Lower leg skin (tissue), 4 donors: ENCODE results near the gene SLC9A9. TPM values are rescaled to one million over a fixed set of nuclear protein-coding genes. Genes with fewer than 3 reads are reported as not detected.
"Not testable (repeated sequence)": the region's sequence is repeated elsewhere in the genome, so short reads cannot be mapped to it uniquely, and the experiment has no call there.

Experiments
- DNase-seq, 2 donors: peaks; one replicate each; pipeline ENCODE4 v3.0.0-alpha.2; 2019; ENCODE audit warnings: low spot score in 2 of 2
- H3K4me3 ChIP-seq: fragments of 200-600 bp; sonication (generic); 2 replicates; pipeline ENCODE4 v1.5.1; 2017; ENCODE audit warnings: mild to moderate bottlenecking, low read depth; ENCODE audit not compliant: poor library complexity, severe bottlenecking
- POLR2A ChIP-seq, 2 donors: fragments of 450-650 bp; IDR thresholded peaks; one replicate each; pipeline ENCODE4 v1.6.1; 2016 to 2017; ENCODE audit warnings: antibody characterized with exemption in 2 of 2, mild to moderate bottlenecking in 1 of 2, moderate library complexity in 1 of 2
- WGBS, 2 donors: methylation state at CpG; one replicate each; pipeline ENCODE4 v1.1.5; 2018; 5-methylcytosine and 5-hydroxymethylcytosine counted together
- intact Hi-C: fragments of 100-400 bp; cut with DNase I; formaldehyde crosslinking; loops from one replicate; pipeline ENCODE4 v1.15.0; 2023; ENCODE audit warnings: low total_unique reads
- total RNA-seq, 4 donors: library from RNA; depleted of rRNA; stranded (reverse); fragments of >200 nt; gene quantifications; one replicate each; pipeline ENCODE4 v1.1.0, GENCODE V29; 2016
- TF ChIP-seq, protein P1 (sequence below), 3 donors: fragments of 450-650 bp; IDR thresholded peaks; one replicate each; pipeline ENCODE4 v1.5.1; 2016; ENCODE audit warnings: antibody characterized with exemption in 3 of 3, mild to moderate bottlenecking in 3 of 3, moderate library complexity in 2 of 3

Gene SLC9A9
- total RNA-seq, 4 donors from 2014 or later = 14.6 to 40.8 (median 23.7) TPM

DNA sequence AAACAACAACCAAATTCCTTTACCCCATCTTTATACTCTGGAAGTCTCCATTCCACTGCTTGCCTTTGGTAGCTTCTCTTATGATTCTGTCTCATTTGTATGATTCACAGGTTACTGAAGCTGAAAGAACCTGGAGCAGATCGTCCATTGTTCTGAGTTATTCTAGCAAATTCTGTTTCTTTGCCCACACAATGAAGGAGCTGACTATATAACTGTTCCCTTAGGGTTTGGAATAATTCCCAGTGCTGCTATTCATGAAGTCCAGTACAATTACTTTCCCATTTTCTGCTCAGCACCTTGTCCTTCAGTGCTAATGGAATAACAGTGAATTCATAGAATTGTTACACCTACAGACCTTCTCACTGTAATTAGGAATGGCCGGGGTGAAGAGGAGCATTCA, 560.9 kb downstream of the SLC9A9 start:
- WGBS, 2 donors = 80 to 81% methylated on average over 2 of the region's 2 CpGs

DNA sequence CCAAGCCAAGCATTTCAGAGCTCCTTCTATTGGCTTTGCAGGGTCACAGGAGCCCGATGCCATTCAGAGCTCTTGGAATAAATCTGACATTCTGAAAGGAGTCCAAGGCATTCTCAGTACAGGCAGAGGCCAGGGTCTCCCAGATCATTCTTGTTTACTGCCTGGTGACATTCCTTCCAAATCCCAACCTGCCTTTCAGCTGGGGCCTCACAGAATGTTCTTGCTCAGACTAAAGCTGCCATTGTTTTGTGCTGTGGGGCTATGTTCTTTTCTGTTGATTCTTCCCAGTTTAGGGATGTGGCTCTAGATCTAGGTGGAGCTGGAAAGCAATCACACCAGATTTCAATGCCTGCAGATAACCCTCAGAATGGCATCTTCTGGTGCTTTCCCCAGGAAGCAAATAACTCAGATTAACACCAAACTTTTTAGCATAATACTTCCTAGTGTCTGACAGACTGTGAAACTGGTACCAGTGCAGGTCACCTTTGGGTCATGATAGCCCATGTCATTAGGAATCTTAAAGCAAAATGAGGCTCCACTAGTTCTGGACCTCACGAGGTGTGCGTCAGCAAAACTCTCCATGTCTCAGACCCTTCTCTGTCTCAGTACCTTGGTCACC, 561.8 kb downstream of the SLC9A9 start:
- H3K4me3 ChIP-seq = no peak overlapping the region
- intact Hi-C loops = no loop called here
- 86 to 91% methylated on average over 3 of the region's 3 CpGs for WGBS, 2 donors
- TF ChIP-seq POLR2A (IDR thresholded peaks at IDR 0.05) = no peak
- TF ChIP-seq, protein P1, sequence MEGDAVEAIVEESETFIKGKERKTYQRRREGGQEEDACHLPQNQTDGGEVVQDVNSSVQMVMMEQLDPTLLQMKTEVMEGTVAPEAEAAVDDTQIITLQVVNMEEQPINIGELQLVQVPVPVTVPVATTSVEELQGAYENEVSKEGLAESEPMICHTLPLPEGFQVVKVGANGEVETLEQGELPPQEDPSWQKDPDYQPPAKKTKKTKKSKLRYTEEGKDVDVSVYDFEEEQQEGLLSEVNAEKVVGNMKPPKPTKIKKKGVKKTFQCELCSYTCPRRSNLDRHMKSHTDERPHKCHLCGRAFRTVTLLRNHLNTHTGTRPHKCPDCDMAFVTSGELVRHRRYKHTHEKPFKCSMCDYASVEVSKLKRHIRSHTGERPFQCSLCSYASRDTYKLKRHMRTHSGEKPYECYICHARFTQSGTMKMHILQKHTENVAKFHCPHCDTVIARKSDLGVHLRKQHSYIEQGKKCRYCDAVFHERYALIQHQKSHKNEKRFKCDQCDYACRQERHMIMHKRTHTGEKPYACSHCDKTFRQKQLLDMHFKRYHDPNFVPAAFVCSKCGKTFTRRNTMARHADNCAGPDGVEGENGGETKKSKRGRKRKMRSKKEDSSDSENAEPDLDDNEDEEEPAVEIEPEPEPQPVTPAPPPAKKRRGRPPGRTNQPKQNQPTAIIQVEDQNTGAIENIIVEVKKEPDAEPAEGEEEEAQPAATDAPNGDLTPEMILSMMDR (IDR thresholded peaks at IDR 0.05) = no peak
- no peak for DNase-seq

More for the DNA sequence above, 560.9 kb downstream of the SLC9A9 start:
- intact Hi-C loops = no loop called here
- DNase-seq = no peak
- no peak overlapping the region for H3K4me3 ChIP-seq
- TF ChIP-seq POLR2A (IDR thresholded peaks at IDR 0.05) = no peak
- TF ChIP-seq, protein P1 (IDR thresholded peaks at IDR 0.05) = no peak

DNA sequence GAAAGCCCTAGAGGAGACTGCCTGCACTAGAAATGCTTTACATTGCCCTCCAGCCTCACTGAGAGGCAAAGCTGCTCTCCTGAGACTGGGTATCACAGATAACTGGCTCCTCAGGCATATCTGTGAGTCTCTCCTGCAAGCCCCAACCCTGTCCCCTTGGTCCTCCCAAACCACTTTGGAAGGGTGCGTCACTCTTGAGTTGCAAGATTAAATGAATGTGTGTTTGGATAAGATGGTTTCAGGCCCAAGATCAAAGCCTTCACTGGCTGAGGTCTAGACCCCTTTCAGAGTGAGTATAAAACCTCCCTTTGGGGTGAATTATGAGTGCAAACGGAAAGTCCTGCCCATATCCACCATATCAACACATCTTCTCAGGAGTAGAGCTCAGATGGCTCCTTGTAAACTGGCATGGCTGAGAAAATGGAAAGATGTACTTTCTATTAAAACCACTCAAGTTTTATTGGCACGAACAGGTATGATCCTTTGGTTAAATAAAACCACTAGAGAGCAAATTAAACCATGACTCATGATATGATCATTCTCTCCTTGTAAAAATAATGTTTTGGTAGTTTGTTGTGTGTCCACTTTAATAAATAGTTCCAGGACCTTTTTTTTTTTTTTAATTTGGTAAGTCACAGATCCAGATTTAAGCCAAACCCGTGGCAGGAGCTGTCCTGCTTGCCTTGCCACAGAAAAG, 564.7 kb downstream of the SLC9A9 start:
- TF ChIP-seq, protein P1 (IDR thresholded peaks at IDR 0.05) = no peak
- TF ChIP-seq POLR2A (IDR thresholded peaks at IDR 0.05) = no peak
- DNase-seq = no peak
- WGBS, 2 donors = 75 to 84% methylated on average over 4 of the region's 4 CpGs
- intact Hi-C loops = no loop called here
- H3K4me3 ChIP-seq = no peak overlapping the region

DNA sequence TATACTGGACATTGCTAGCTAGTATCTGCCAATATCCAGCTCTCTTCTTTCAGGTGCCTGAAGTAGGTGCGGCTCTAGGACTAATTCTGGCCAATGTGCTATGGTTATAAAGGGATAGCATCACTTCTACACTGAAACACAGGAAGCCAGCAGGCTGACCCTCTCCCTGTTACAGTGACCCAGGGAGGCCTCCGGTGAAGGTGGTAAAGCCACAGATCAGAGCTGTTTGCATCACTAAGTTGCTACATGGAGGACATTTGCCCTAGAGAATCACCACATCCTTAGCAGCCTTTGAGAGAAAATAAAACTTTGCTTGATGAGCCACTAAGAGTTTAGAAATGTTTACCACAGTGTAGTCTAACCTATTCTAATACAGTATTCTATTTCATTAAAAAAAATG, 567.3 kb downstream of the SLC9A9 start:
- intact Hi-C loops = no loop called here
- 91 to 97% methylated on average over 2 of the region's 2 CpGs for WGBS, 2 donors
- DNase-seq = no peak

DNA sequence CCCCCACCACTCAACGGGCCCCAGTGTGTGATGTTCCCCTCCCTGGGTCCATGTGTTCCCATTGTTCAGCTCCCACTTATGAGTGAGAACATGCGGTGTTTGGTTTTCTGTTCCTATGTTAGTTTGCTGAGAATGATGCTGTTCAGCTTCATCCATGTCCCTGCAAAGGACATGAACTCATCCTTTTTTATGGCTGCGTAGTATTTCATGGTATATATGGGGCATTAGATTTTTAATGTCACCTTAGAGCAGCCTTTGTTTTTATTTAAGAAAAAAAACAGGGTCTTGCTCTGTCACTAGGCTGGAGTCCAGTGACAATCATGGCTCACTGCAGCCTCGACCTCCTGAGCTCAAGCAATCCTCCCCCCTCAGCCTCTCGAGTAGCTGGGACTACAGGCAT, 568.7 kb downstream of the SLC9A9 start:
- WGBS, 2 donors = 98% methylated on average over 5 of the region's 5 CpGs
- DNase-seq, intact Hi-C loops, H3K4me3 ChIP-seq: not testable (repeated sequence)

More for the DNA sequence above, 567.3 kb downstream of the SLC9A9 start:
- no peak for TF ChIP-seq POLR2A (IDR thresholded peaks at IDR 0.05)
- TF ChIP-seq, protein P1 (IDR thresholded peaks at IDR 0.05) = no peak
- no peak overlapping the region for H3K4me3 ChIP-seq

DNA sequence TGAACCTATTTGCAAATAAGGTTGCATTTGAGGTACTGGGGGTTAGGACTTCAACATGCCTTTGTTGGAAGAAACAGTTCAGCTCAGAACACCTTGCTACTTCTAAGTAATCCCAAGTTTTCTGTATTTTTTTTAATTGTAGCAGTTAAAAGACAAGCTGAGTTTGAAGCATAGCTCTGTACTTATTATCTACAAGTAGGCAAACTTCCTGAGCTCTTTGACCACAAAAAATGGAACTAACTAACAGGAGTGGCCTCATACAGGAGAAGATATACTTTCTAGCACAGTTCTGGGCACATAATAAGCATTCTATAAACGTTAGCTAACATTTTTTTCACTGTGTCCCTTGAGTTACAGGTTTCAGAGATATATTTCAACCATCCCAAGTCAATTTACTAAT, 569.5 kb downstream of the SLC9A9 start:
- DNase-seq = no peak
- H3K4me3 ChIP-seq = no peak overlapping the region
- WGBS, 2 donors = 67 to 74% methylated on average over 1 of the region's 1 CpG
- intact Hi-C loops = no loop called here
- TF ChIP-seq, protein P1 (IDR thresholded peaks at IDR 0.05) = no peak
- no peak for TF ChIP-seq POLR2A (IDR thresholded peaks at IDR 0.05)
